ENCODE results near the gene ANTXR1. TPM values are rescaled to one million over a fixed set of nuclear protein-coding genes. Genes with fewer than 3 reads are reported as not detected.

Gene ANTXR1
- total RNA-seq, 1 experiment from 2014 or later: 25.7 TPM

DNA sequence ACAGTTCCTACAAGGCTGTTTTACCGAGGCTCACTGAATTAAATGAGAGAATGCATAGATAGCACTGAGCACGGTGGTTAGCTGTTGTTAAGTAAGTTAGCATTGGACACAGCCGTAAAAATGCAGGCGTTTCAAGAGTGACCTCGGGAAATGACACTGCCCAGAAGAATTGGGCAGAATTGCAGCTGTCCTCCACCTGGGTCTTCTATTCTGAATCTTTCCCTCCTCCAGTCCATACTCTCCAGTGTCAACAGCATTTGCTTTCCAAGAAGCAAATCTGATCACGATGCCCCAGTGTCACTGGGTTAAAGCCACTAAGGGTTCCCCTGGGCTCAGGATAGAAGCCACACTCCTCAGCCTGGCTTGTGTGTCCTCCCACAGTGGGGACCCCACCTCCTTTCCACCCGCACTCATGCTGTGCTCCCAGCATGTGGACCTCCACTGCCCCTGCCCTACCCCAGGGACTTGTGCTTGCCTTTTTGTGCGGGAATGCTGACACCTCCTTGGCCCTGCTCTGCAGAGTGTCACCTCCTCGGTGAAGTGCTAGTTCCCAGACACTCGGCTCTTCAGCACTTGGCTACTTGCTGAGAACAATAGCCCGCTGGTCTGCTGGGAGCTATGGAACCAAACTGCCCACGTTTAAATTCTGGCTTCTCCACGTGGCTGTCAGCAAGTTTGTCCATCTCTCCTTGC lies 135.0 kb downstream of the ANTXR1 start:
- peaks cover 0 to 3% of the 10 kb centered on the region in 2 experiments; a peak in 1 of 4 replicates for H3K9me3 ChIP-seq (ENCODE audit: control insufficient read depth in 1 of 2, insufficient read depth in 1 of 2, low read depth in 1 of 2, low read length in 2 of 2)
- ChIA-PET RAD21 (ENCODE audit: low non-redundant PET in 1 of 2, low total read pairs in 2 of 2, uncharacterized antibody in 2 of 2, unreplicated experiment in 2 of 2) (no interaction called here), CTCF (no interaction called here), POLR2A (no interaction called here)
- H4K20me1 ChIP-seq (ENCODE audit: insufficient read depth): no peaks in the 10 kb centered on the region
- no peak for ATAC-seq
- H3K27ac ChIP-seq (ENCODE audit: low read depth, low read length): no peak overlapping the region
- H3K4me3 ChIP-seq (replicated peaks in 1 of 2; ENCODE audit: low read depth in 1 of 2, low read length in 2 of 2): no peak overlapping the region
- no peaks in the 10 kb centered on the region for H3K27me3 ChIP-seq (ENCODE audit: insufficient read depth, low read length)
- peaks cover 14 to 15% of the 10 kb centered on the region in 2 experiments for H3K4me1 ChIP-seq (ENCODE audit: control insufficient read depth in 1 of 2, insufficient read depth in 2 of 2, low read length in 2 of 2)
- no peak overlapping the region for H3K4me2 ChIP-seq (ENCODE audit: low read length)
- H3K9ac ChIP-seq (ENCODE audit: low read length): no peak overlapping the region
- H3K36me3 ChIP-seq (ENCODE audit: control insufficient read depth in 1 of 2, insufficient read depth in 2 of 2, low read length in 2 of 2): no peaks in the 10 kb centered on the region
- TF ChIP-seq, protein P1, sequence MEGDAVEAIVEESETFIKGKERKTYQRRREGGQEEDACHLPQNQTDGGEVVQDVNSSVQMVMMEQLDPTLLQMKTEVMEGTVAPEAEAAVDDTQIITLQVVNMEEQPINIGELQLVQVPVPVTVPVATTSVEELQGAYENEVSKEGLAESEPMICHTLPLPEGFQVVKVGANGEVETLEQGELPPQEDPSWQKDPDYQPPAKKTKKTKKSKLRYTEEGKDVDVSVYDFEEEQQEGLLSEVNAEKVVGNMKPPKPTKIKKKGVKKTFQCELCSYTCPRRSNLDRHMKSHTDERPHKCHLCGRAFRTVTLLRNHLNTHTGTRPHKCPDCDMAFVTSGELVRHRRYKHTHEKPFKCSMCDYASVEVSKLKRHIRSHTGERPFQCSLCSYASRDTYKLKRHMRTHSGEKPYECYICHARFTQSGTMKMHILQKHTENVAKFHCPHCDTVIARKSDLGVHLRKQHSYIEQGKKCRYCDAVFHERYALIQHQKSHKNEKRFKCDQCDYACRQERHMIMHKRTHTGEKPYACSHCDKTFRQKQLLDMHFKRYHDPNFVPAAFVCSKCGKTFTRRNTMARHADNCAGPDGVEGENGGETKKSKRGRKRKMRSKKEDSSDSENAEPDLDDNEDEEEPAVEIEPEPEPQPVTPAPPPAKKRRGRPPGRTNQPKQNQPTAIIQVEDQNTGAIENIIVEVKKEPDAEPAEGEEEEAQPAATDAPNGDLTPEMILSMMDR (IDR thresholded peaks at IDR 0.05 in 2 of 3, conservative IDR thresholded peaks at IDR 0.05 in 1 of 3; ENCODE audit: borderline replicate concordance in 1 of 3, insufficient read depth in 1 of 3, low read depth in 2 of 3, low read length in 2 of 3): no peak
- TF ChIP-seq JUND (IDR thresholded peaks at IDR 0.05) (no peak), FOSL1 (IDR thresholded peaks at IDR 0.05; ENCODE audit: low read depth) (no peak)
- H2AFZ ChIP-seq (ENCODE audit: low read depth, low read length, poor library complexity, severe bottlenecking): no peak overlapping the region
- intact Hi-C loops (cut with micrococcal nuclease): no loop called here
- H3K9me2 ChIP-seq (ENCODE audit: insufficient read depth): no peaks in the 10 kb centered on the region
- no TSS peak for BruUV-seq (replicated peaks)
- DNase-seq (ENCODE audit: low read depth, low spot score): no peak
- H3K79me2 ChIP-seq (ENCODE audit: insufficient read depth, low read length): no peaks in the 10 kb centered on the region

DNA sequence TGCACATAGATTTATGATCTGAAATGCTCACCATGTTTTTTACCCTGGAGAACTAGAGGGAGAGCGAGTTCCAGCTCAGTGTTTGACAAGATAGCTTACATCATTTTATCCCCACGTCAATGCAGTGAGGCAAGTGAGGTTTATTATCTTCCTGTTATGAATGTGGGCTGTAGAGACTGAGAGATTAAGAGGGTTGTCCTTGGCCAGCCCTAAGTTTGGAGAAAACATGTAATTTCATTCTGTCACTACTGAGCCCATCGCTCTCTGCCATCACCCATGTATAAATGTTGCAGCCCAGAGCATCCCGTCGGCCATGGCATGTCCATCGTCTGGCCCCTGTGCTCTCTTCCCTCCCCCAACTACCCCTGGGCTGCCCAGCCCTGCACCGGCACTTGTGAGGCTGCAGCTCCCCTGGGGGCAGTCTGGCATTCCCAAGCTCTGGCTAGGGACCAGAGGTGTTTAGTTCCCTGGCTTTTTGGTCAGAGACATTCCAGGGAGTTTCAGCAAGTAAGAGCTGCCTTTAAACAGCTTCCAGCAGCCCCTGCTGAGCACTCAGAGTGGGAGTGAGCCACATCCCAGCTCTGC lies 136.7 kb downstream of the ANTXR1 start:
- Histone ChIP-seq H3K79me2 (ENCODE audit: insufficient read depth, low read length) (no peaks in the 10 kb centered on the region), H3K4me3 (replicated peaks in 1 of 2; ENCODE audit: low read depth in 1 of 2, low read length in 2 of 2) (no peak overlapping the region), H3K9ac (ENCODE audit: low read length) (no peak overlapping the region), H3K27me3 (ENCODE audit: insufficient read depth, low read length) (no peaks in the 10 kb centered on the region), H3K27ac (ENCODE audit: low read depth, low read length) (no peak overlapping the region), H3K36me3 (ENCODE audit: control insufficient read depth in 1 of 2, insufficient read depth in 2 of 2, low read length in 2 of 2) (no peaks in the 10 kb centered on the region), H3K9me2 (ENCODE audit: insufficient read depth) (no peaks in the 10 kb centered on the region), H2AFZ (ENCODE audit: low read depth, low read length, poor library complexity, severe bottlenecking) (no peak overlapping the region), H4K20me1 (ENCODE audit: insufficient read depth) (no peaks in the 10 kb centered on the region), H3K9me3 (ENCODE audit: control insufficient read depth in 1 of 2, insufficient read depth in 1 of 2, low read depth in 1 of 2, low read length in 2 of 2) (peaks cover 0 to 6% of the 10 kb centered on the region in 2 experiments; a peak in 1 of 4 replicates), H3K4me2 (ENCODE audit: low read length) (no peak overlapping the region), H3K4me1 (ENCODE audit: control insufficient read depth in 1 of 2, insufficient read depth in 2 of 2, low read length in 2 of 2) (0 out of 4 replicates have a peak, but pooled peaks cover 0 to 2% of the 10 kb centered on the region in 2 experiments)
- ATAC-seq (no peak), DNase-seq (ENCODE audit: low read depth, low spot score) (no peak)
- ChIA-PET RAD21 (ENCODE audit: low non-redundant PET in 1 of 2, low total read pairs in 2 of 2, uncharacterized antibody in 2 of 2, unreplicated experiment in 2 of 2) (no interaction called here), CTCF (no interaction called here), POLR2A (no interaction called here)
- no TSS peak for BruUV-seq (replicated peaks)
- TF ChIP-seq, protein P1 (IDR thresholded peaks at IDR 0.05 in 2 of 3, conservative IDR thresholded peaks at IDR 0.05 in 1 of 3; ENCODE audit: borderline replicate concordance in 1 of 3, insufficient read depth in 1 of 3, low read depth in 2 of 3, low read length in 2 of 3): no peak
- TF ChIP-seq POLR2A (IDR thresholded peaks at IDR 0.05; ENCODE audit: borderline replicate concordance, extremely low read depth, insufficient read depth, insufficient read length) (no peak), EGR1 (IDR thresholded peaks at IDR 0.05; ENCODE audit: low read depth) (no peak), SIN3A (IDR thresholded peaks at IDR 0.05; ENCODE audit: low read depth) (no peak), YY1 (IDR thresholded peaks at IDR 0.05; ENCODE audit: extremely low read depth, insufficient replicate concordance, low read depth, low read length) (no peak), FOSL1 (IDR thresholded peaks at IDR 0.05; ENCODE audit: low read depth) (no peak), JUND (IDR thresholded peaks at IDR 0.05) (no peak), ZNF274 (IDR thresholded peaks at IDR 0.05; ENCODE audit: low read depth, low read length) (no peak), TCF7L2 (IDR thresholded peaks at IDR 0.05; ENCODE audit: borderline replicate concordance, extremely low read depth, insufficient read depth, insufficient read length) (no peak), SP1 (IDR thresholded peaks at IDR 0.05; ENCODE audit: low read depth) (no peak), RAD21 (IDR thresholded peaks at IDR 0.05; ENCODE audit: low read depth) (no peak), CBX3 (IDR thresholded peaks at IDR 0.05; ENCODE audit: low read depth) (no peak)
- TF ChIP-seq, protein P2, sequence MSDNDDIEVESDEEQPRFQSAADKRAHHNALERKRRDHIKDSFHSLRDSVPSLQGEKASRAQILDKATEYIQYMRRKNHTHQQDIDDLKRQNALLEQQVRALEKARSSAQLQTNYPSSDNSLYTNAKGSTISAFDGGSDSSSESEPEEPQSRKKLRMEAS (IDR thresholded peaks at IDR 0.05): no peak
- intact Hi-C loops (cut with micrococcal nuclease): no loop called here

Data from HCT116 (cell line).